HG03280 (cell line): Measurements from ENCODE around the gene PATL1.
"Not testable (repeated sequence)": the region's sequence is repeated elsewhere in the genome, so short reads cannot be mapped to it uniquely, and the experiment has no call there.

Source experiments
- ATAC-seq: cut with Tn5 transposase; IDR thresholded peaks from one replicate; pipeline ENCODE4 v1.9.1; 2021; ENCODE audit warnings: mild to moderate bottlenecking, moderate library complexity; ENCODE audit not compliant: unreplicated experiment

The PATL1 gene, protein sequence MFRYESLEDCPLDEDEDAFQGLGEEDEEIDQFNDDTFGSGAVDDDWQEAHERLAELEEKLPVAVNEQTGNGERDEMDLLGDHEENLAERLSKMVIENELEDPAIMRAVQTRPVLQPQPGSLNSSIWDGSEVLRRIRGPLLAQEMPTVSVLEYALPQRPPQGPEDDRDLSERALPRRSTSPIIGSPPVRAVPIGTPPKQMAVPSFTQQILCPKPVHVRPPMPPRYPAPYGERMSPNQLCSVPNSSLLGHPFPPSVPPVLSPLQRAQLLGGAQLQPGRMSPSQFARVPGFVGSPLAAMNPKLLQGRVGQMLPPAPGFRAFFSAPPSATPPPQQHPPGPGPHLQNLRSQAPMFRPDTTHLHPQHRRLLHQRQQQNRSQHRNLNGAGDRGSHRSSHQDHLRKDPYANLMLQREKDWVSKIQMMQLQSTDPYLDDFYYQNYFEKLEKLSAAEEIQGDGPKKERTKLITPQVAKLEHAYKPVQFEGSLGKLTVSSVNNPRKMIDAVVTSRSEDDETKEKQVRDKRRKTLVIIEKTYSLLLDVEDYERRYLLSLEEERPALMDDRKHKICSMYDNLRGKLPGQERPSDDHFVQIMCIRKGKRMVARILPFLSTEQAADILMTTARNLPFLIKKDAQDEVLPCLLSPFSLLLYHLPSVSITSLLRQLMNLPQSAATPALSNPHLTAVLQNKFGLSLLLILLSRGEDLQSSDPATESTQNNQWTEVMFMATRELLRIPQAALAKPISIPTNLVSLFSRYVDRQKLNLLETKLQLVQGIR

GRCh38 chr11:59668950-59669610 is at the start of gene PATL1:
Gene PATL1, minus strand, starts transcription at chr11:59669037. Its CDS starts 142 bp downstream, at chr11:59668895.
- peak; percentile 95 for ATAC-seq

DNA sequence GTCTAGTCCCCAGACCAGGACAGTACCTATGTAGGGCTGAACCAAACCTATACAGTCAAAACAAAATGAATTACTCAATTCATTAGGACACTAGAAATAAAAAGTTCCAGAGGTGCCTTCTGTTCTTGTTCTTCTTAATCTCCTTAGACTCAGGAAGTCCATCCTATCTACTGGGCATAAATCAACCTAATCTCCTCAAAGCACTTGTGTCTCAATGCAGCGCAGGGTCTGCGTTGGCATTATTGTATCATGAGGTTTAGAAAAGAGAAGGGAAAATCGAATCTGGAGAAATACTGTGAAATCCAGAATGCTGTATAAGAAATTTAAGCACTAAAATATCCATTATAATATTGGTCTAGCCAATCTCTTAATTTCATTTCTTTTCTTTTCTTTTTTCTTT is 47.2 kb upstream of the PATL1 start:
- no peak for ATAC-seq

- no peak for ATAC-seq
Observed at GRCh38 chr11:59713745-59714144, 44.9 kb upstream of the PATL1 start, which contains the start of gene OR10V1. Gene OR10V1, minus strand, starts transcription at chr11:59713845. Its CDS starts 0 bp downstream, at chr11:59713845.

GRCh38 chr11:59710136-59710847 is 41.5 kb upstream of the PATL1 start:
- no peak for ATAC-seq

DNA sequence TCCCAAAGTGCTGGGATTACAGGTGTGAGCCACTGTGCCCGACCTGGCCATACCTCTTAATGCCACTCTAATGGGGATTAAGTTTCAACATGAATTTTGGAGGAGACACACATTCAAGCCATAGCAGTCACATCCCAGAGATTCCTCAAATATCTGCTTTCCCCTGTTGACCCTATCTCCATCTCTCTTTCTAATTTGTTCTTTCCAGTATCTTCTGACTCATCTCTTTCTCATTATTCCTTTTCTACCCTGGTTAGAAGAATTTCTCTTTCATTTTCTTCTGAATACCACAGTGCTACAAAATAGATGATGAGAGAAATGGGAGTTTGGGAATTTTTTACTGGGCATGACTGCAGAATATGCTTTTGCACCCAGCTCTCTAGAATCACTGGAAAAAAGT is 39.7 kb upstream of the PATL1 start:
- ATAC-seq: no peak

DNA sequence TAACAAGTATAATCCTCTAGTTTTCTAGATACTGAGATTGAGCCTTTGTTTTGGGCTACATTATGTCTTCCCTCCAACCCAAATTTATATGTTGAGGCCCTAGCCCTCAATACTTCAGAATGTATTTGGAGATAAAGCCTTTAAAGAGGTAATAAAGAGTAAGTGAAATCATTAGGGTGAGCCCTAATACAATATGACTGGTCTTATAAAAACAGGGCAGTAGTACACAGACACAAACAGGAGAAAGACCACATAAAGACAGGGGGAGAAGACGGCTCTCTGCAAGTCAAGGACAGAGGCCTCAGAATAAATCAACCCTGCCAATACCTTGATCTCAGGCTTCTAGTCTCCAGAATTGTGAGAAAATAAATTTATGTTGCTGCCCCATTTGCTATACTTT is 38.5 kb upstream of the PATL1 start:
- ATAC-seq: no peak

DNA sequence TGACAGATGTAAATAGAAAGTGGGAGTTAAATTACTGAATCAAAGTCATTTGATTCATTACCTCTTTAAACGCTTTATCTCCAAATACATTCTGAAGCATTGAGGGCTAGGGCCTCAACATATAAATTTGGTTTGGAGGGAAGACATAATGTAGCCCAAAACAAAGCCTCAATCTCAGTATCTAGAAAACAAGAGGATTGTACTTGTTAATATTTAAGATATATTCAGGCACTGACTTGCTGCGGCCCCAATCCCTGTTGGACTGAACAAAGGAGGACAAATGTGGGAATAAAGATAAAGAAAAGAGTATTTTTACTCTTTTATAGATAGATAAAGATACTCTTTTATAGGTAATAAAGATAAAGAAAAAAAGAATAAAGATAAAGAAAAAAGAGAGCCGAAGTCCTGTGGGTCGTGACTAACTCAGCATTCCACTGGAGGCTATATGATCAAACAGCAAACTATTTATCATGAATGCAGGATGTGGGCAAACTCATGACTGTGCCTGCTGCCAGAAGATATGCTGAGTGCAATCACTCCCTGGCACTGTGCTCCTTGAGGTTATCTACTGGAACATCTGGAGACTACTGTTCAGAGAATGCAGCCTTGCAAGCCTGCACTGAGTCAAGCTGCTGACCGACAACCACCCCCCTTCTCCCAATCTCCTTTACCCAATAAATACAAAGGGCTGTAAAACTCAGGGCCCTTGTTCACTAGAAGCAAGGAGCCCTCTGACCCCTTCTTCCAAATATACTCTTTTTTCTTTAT is 37.9 kb upstream of the PATL1 start:
- ATAC-seq: no peak

DNA sequence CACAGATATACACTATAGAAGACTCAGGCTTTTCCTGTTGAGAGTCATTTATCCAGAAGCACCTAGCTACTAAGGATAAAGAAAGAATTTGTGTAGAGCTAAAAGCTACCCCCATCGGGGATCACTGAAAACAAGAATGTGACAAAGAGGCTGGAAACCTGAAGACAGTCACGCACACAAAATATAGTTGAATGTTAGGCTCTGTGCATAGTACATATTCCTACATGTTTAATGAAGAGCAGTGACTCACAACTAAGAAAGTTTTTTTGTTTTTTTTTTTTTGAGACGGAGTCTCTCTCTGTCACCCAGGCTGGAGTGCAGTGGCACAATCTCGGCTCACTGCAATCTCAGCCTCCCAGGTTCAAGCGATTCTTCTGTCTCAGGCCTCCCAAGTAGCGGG is 36.5 kb upstream of the PATL1 start:
- no peak for ATAC-seq

- ATAC-seq: not testable (repeated sequence)
Observed at GRCh38 chr11:59703515-59703914, 34.7 kb upstream of the PATL1 start.

DNA sequence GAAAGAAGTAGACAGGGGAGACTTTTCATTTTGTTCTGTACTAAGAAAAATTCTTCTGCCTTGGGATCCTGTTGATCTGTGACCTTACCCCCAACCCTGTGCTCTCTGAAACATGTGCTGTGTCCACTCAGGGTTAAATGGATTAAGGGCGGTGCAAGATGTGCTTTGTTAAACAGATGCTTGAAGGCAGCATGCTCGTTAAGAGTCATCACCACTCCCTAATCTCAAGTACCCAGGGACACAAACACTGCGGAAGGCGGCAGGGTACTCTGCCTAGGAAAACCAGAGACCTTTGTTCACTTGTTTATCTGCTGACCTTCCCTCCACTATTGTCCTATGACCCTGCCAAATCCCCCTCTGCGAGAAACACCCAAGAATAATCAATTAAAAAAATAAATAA is 31.3 kb upstream of the PATL1 start:
- ATAC-seq: not testable (repeated sequence)

DNA sequence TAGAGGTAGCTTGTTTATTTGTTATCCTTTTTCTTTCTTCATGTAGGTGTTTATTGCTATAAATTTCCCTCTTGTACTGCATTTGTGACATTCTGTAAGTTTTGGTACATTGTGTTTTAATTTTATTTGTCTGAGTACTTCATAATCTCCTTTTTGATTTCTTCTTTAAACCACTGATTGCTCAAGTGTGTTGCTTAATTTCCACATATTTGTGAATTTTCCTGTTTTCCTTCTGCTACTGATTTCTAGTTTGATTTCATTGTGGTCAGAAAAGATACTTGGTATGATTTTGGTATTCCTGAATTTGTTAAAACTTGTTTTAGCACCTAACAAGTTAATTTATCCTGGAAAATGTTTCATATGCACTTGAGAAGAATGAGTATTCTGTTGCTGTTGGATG is 29.7 kb upstream of the PATL1 start:
- ATAC-seq: no peak

GRCh38 chr11:59692915-59693314 is 24.1 kb upstream of the PATL1 start:
- ATAC-seq: no peak

- no peak for ATAC-seq
Observed at GRCh38 chr11:59691156-59691555, 22.3 kb upstream of the PATL1 start.

DNA sequence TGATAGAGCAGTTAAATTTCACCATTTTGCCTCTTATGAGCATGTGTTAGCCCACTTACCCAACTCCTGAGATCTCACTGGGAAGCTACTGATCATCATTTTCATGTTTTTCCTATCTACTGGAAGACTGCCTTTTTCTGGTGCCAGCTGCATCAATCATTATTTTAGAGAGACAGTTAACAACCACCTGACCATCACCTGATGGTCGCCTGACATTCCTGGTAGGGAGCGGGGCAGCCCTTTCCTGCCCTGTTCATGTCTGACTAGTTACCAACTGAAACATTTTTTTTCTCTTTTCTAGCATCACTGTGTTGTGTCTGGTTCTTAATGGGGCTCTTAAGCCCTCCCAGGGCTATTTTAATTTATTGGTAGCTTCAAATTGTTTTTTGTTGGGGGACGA is 20.2 kb upstream of the PATL1 start:
- no peak for ATAC-seq

DNA sequence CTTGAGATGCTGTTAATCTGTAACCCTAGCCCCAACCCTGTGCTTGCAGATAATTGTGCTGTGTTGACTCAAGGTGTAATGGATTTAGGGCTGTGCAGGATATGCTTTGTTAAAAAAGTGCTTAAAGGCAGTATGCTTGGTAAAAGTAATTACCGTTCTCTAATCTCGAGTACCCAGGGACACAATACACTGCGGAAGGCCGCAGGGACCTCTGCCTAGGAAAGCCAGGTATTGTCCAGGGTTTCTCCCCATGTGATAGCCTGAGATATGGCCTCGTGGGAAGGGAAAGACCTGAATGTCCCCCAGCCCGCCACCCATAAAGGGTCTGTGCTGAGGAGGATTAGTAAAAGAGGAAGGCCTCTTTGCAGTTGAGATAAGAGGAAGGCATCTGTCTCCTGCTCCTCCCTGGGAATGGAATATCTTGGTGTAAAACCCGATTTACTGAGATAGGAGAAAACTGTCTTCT is 12.5 kb upstream of the PATL1 start:
- not testable (repeated sequence) for ATAC-seq

- peak; percentile 93 for ATAC-seq
Observed at GRCh38 chr11:59680287-59681154, 11.7 kb upstream of the PATL1 start.

DNA sequence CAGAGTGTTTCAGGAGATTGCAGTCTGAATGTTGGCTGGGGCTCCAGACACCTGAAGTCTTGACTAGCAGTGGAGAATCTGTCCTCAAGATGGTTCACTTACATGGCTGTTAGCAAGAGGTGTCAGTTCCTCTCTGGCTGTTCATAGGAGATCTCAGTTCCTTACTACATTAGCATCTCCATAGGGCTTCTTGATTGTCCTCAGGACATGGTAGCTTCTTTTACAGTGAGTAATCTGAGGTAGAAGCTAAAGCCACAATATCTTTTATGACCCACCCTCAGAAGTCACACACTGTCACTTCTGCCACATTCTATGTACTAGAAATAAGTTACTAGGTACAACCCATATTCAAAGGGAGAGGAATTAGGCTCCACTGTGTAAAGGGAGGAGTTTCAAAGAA is 10.5 kb upstream of the PATL1 start:
- no peak for ATAC-seq

DNA sequence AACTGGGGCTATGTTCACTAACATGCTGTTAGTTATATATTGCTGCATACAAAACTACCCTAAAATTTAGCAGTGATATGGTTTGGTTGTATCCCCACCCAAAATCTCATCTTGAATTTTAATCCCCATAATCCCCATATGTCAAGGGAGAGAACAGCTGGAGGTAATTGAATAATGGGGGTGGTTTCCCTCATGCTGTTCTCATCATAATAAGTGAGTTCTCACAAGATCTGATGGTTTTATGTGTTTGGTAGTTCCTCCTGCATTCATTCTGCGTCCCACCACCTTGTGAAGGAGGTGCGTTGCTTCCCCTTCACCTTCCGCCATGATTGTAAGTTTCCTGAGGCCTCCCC is 10.0 kb upstream of the PATL1 start:
- ATAC-seq: no peak

DNA sequence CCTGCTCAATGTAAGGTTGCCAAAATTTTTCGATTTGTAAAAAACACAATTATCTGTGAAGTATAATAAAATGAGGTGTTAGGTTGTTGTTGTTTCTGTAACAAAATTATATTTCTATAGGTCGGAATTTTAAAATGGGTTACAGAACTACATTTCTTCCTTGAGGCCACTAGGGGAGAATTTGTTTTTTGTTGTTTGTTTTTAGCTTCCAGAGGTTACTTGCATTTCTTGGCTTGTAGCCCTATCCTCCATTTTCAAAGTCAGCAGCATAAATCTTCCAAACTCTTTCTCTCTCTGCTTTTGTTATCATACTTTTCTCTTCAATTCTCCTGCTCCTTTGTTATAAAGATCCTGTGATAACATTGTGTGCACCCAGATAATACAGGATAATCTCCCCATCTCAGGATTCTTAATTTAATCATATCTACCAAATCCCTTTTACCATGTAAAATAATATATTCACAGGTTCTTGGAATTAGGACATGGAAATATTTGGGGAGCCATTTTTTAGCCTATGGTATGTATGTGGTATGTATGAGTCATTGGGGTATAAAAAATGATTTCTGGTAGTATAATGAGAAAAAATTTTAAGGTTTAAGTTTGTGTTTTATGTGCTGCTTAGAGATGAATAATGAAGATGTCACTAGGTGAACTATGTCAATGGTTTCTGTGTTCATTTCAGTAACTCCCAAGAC is 9.4 kb upstream of the PATL1 start:
- no peak for ATAC-seq
